GM19099 (cell line): Measurements from ENCODE around the gene CCDC9.

Experiments
- POLR2A ChIP-seq: IDR thresholded peaks from 3 replicates; pipeline ENCODE4 v1.6.1; 2011; ENCODE audit warnings: low read depth; ENCODE audit not compliant: insufficient read length; ENCODE audit errors: extremely low read depth

CCDC9 gene

GRCh38 chr19:47302249-47302648 is 45.9 kb downstream of the CCDC9 start:
- no peak for TF ChIP-seq POLR2A

- TF ChIP-seq POLR2A = no peak
Measured at GRCh38 chr19:47303966-47304365, 47.6 kb downstream of the CCDC9 start.

- no peak for TF ChIP-seq POLR2A
Measured at GRCh38 chr19:47305309-47305751, 49.0 kb downstream of the CCDC9 start.

- no peak for TF ChIP-seq POLR2A
Measured at GRCh38 chr19:47306303-47306702, 50.0 kb downstream of the CCDC9 start.

GRCh38 chr19:47309038-47309437 is 52.7 kb downstream of the CCDC9 start:
- no peak for TF ChIP-seq POLR2A

- TF ChIP-seq POLR2A = no peak
Measured at GRCh38 chr19:47309608-47310007, 53.3 kb downstream of the CCDC9 start, which contains the start of gene C5AR1. C5AR1 (plus strand) TSS chr19:47309861; CDS start chr19:47309896, 35 bp downstream.

- TF ChIP-seq POLR2A = no peak
Measured at GRCh38 chr19:47310323-47310722, 54.0 kb downstream of the CCDC9 start.

- TF ChIP-seq POLR2A = no peak
Measured at GRCh38 chr19:47310819-47311218, 54.5 kb downstream of the CCDC9 start.

GRCh38 chr19:47312366-47313006 is 56.2 kb downstream of the CCDC9 start:
- TF ChIP-seq POLR2A = no peak

GRCh38 chr19:47313754-47314295 is 57.5 kb downstream of the CCDC9 start:
- no peak for TF ChIP-seq POLR2A

GRCh38 chr19:47315125-47315821 is 58.9 kb downstream of the CCDC9 start:
- no peak for TF ChIP-seq POLR2A

GRCh38 chr19:47316513-47316912 is 60.2 kb downstream of the CCDC9 start:
- TF ChIP-seq POLR2A = no peak

- no peak for TF ChIP-seq POLR2A
Measured at GRCh38 chr19:47319923-47320871, 63.9 kb downstream of the CCDC9 start.
